GM18867 (cell line): ENCODE measurements around the gene IL1RAPL2.

Source experiments
- ATAC-seq: cut with Tn5 transposase; IDR thresholded peaks from one replicate; pipeline ENCODE4 v1.9.1; 2021; ENCODE audit warnings: mild to moderate bottlenecking, moderate library complexity; ENCODE audit not compliant: unreplicated experiment

IL1RAPL2 gene

GRCh38 chrX:105260291-105261043 is 694.5 kb downstream of the IL1RAPL2 start:
- no peak for ATAC-seq

- no peak for ATAC-seq
Measured at GRCh38 chrX:105263171-105263570, 697.2 kb downstream of the IL1RAPL2 start.

- ATAC-seq = no peak
Measured at GRCh38 chrX:105263801-105264200, 697.8 kb downstream of the IL1RAPL2 start.

- no peak for ATAC-seq
Measured at GRCh38 chrX:105265093-105265492, 699.1 kb downstream of the IL1RAPL2 start.

GRCh38 chrX:105266456-105266855 is 700.5 kb downstream of the IL1RAPL2 start:
- ATAC-seq = no peak

GRCh38 chrX:105267167-105267566 is 701.2 kb downstream of the IL1RAPL2 start:
- no peak for ATAC-seq

- no peak for ATAC-seq
Measured at GRCh38 chrX:105269386-105269785, 703.4 kb downstream of the IL1RAPL2 start.

GRCh38 chrX:105273326-105273725 is 707.3 kb downstream of the IL1RAPL2 start:
- no peak for ATAC-seq

GRCh38 chrX:105274091-105274490 is 708.1 kb downstream of the IL1RAPL2 start:
- no peak for ATAC-seq

- ATAC-seq = no peak
Measured at GRCh38 chrX:105277132-105277531, 711.1 kb downstream of the IL1RAPL2 start.

GRCh38 chrX:105282077-105282476 is 716.1 kb downstream of the IL1RAPL2 start:
- no peak for ATAC-seq

- ATAC-seq = no peak
Measured at GRCh38 chrX:105297041-105297440, 731.0 kb downstream of the IL1RAPL2 start.

- ATAC-seq = no peak
Measured at GRCh38 chrX:105299286-105299685, 733.3 kb downstream of the IL1RAPL2 start.

GRCh38 chrX:105302246-105302645 is 736.2 kb downstream of the IL1RAPL2 start:
- no peak for ATAC-seq

GRCh38 chrX:105307762-105308161 is 741.8 kb downstream of the IL1RAPL2 start:
- no peak for ATAC-seq

- ATAC-seq = no peak
Measured at GRCh38 chrX:105313596-105313995, 747.6 kb downstream of the IL1RAPL2 start.

GRCh38 chrX:105314458-105314857 is 748.5 kb downstream of the IL1RAPL2 start:
- no peak for ATAC-seq

GRCh38 chrX:105315248-105315647 is 749.2 kb downstream of the IL1RAPL2 start:
- no peak for ATAC-seq

GRCh38 chrX:105317117-105317516 is 751.1 kb downstream of the IL1RAPL2 start:
- ATAC-seq = no peak

- ATAC-seq = no peak
Measured at GRCh38 chrX:105323928-105324327, 757.9 kb downstream of the IL1RAPL2 start.

GRCh38 chrX:105328773-105329172 is 762.8 kb downstream of the IL1RAPL2 start:
- no peak for ATAC-seq

- no peak for ATAC-seq
Measured at GRCh38 chrX:105331244-105331643, 765.2 kb downstream of the IL1RAPL2 start.

GRCh38 chrX:105347373-105347772 is 781.4 kb downstream of the IL1RAPL2 start:
- no peak for ATAC-seq
